WI38 (cell line): ENCODE results near the gene XYLT1.

ENCODE experiments used
- H3K4me3 ChIP-seq: 2 replicates; pipeline ENCODE4 v1.5.1; 2011; ENCODE audit warnings: low read depth, mild to moderate bottlenecking, control low read depth, low read length
- TF ChIP-seq, protein P1 (sequence below): IDR thresholded peaks from 2 replicates; pipeline ENCODE4 v1.5.1; 2012; ENCODE audit warnings: low read depth, mild to moderate bottlenecking, control low read depth, low read length

The XYLT1 gene

DNA sequence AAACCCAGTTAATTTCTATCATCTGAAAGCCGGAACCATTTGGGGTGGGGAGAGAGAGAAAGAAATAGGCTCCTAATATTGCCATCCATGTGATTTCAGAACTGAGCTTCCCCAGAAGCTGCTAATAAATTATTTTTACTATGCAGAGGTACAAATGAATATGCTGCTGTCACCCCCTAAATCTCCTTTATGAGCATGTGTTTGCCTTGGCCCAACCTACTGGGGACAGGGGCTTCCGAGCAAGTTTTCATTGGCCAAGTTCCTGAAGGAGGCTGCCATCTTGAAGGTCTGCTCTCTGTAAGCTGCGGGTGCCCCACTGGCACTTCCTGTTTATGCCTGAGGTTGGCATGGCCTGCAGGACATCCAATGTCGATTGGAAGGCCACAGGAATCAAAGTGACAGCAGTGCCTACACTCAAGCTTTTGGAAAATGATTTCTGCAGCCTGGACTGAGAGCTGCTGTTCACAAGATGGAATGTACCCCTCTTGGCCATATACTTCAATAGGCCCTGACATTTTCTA is 194.7 kb downstream of the XYLT1 start:
- TF ChIP-seq, protein P1, sequence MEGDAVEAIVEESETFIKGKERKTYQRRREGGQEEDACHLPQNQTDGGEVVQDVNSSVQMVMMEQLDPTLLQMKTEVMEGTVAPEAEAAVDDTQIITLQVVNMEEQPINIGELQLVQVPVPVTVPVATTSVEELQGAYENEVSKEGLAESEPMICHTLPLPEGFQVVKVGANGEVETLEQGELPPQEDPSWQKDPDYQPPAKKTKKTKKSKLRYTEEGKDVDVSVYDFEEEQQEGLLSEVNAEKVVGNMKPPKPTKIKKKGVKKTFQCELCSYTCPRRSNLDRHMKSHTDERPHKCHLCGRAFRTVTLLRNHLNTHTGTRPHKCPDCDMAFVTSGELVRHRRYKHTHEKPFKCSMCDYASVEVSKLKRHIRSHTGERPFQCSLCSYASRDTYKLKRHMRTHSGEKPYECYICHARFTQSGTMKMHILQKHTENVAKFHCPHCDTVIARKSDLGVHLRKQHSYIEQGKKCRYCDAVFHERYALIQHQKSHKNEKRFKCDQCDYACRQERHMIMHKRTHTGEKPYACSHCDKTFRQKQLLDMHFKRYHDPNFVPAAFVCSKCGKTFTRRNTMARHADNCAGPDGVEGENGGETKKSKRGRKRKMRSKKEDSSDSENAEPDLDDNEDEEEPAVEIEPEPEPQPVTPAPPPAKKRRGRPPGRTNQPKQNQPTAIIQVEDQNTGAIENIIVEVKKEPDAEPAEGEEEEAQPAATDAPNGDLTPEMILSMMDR: no peak
- no peak overlapping the region for H3K4me3 ChIP-seq

- no peak overlapping the region for H3K4me3 ChIP-seq
- TF ChIP-seq, protein P1: no peak
These were observed 195.4 kb downstream of the XYLT1 start for GRCh38 chr16:17275076-17276009.

DNA sequence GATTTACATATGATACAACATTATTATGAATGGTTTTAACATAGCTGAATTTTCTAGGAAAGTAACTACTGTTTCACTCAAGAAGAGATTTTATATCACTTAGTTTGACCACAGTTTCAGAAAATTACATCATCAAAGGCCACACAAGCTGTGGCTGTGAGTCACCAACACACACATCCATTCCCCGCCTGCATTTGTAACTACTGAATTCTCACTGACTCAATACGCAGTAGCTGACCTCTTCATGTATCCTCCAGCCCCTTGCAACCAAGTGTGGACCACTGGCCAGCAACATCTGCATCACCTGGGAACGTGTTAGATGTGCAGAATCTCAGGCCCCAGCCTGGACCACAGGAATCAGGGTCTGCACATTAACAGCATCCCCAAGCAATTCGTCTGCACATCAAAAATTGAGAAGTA is 197.6 kb downstream of the XYLT1 start:
- no peak overlapping the region for H3K4me3 ChIP-seq
- TF ChIP-seq, protein P1: no peak

GRCh38 chr16:17272716-17273115 is 198.0 kb downstream of the XYLT1 start:
- TF ChIP-seq, protein P1: no peak

GRCh38 chr16:17271687-17272086 is 199.1 kb downstream of the XYLT1 start:
- no peak overlapping the region for H3K4me3 ChIP-seq
- TF ChIP-seq, protein P1: no peak

More at GRCh38 chr16:17272716-17273115, 198.0 kb downstream of the XYLT1 start:
- no peak overlapping the region for H3K4me3 ChIP-seq

GRCh38 chr16:17270683-17271109 is 200.1 kb downstream of the XYLT1 start:
- TF ChIP-seq, protein P1: no peak
- H3K4me3 ChIP-seq: no peak overlapping the region

DNA sequence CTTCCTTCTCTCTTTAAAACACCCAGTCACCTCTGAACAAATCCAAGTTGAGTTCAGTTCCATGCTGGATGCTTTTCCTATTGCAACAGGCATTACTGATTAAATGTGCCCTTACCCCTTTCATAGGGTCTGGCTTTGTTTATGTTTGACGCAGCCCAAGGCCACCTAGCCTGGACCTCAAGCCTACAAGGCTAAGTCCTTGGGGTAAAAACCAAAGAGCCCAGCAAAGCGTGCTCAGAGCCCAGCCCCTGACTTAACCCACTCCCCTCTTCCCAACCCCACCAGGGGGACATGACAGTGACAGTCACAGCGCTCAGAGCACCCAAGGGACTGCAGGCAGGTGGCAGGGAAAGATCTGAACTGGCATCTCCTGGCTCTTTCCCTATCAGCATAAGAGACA is 200.6 kb downstream of the XYLT1 start:
- TF ChIP-seq, protein P1: no peak
- H3K4me3 ChIP-seq: no peak overlapping the region
